MM.1S (cell line): Measurements from ENCODE around the gene ADARB2.

Experiments
- CTCF ChIP-seq: fragments of 300-600 bp; sonication (generic); IDR thresholded peaks from 2 replicates; pipeline ENCODE4 v1.5.1; 2016; ENCODE audit warnings: antibody characterized with exemption, low read length, mixed read lengths
- EZH2 ChIP-seq: fragments of 300-600 bp; sonication (generic); optimal IDR thresholded peaks from 2 replicates; pipeline ENCODE3; 2017; ENCODE audit warnings: low read depth, mild to moderate bottlenecking, antibody characterized with exemption, low read length, mixed read lengths
- EZH2phosphoT487 ChIP-seq: fragments of 300-600 bp; sonication (generic); IDR thresholded peaks from 2 replicates; pipeline ENCODE4 v1.6.1; 2018; ENCODE audit warnings: antibody characterized with exemption, low read length

DNA sequence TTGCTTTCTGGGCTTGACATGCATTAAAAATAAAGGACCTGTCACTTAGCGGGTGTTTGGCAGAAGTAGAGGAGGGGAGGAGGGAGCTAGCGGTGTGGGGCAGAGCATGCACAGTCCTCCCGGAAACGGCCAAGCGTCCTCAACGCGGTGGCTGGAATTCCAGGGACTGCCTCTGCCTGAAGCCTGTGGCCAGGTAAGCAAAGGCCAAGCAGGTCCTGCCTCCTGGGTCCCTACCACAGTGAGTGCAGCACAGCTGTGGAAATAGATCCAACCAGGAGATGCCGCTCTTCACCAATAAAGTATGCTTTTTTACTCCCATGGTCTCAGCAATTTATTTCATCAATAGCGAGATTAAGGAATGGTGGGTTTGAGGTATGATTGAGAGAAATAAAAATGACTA, 357.7 kb downstream of the ADARB2 start:
- TF ChIP-seq CTCF (no peak), EZH2 (no peak), EZH2phosphoT487 (no peak)
